GM12878 (cell line): Measurements from ENCODE around the gene WHRN. TPM values are rescaled to one million over a fixed set of nuclear protein-coding genes. Genes with fewer than 3 reads are reported as not detected.
A peak's percentile ranks its signal among the peaks of the same experiment; 100 is the strongest.

Experiments
- ATAC-seq: fragments of 200-7000 bp; cut with Tn5 transposase; 3 replicates; pipeline ENCODE4 v1.9.1; 2020; ENCODE audit warnings: mild to moderate bottlenecking, moderate library complexity
- BruUV-seq: library from RNA; stranded (reverse); fragments of 400-500 nt; replicated peaks from 2 replicates; lab custom pipeline; 2021; lab: Mats Ljungman, UMichigan
- CTCF ChIA-PET: fragments of 300-600 bp; sonication (Branson Sonifier 250); formaldehyde crosslinking; extraction: SDS; loops from one replicate; lab custom pipeline; 2021; ENCODE audit warnings: inconsistent platforms; lab: Yijun Ruan, JAX
- POLR2A ChIA-PET: fragments of 350-600 bp; formaldehyde crosslinking; extraction: SDS; loops from one replicate; lab custom pipeline; 2021; ENCODE audit warnings: inconsistent platforms; lab: Charles Lee
- RAD21 ChIA-PET: fragments of 300-600 bp; sonication (Branson Sonifier 250); formaldehyde crosslinking; loops from one replicate; lab custom pipeline; 2023; ENCODE audit warnings: antibody characterized with exemption; ENCODE audit not compliant: unreplicated experiment; lab: Charles Lee
- SMC1A ChIA-PET: fragments of 300-600 bp; sonication (Branson Sonifier 250); formaldehyde crosslinking; loops from one replicate; lab custom pipeline; 2023; ENCODE audit not compliant: unreplicated experiment, uncharacterized antibody; lab: Charles Lee
- DNase-seq: peaks from one replicate; pipeline ENCODE4 v3.0.0-alpha.2; 2011; ENCODE audit warnings: low read depth, low spot score
- FAIRE-seq: peaks from 3 replicates; lab custom pipeline; 2011; peaks lifted over from hg19 to GRCh38; lab: Jason Lieb, UNC
- H2AFZ ChIP-seq: 2 replicates; pipeline ENCODE4 v1.6.0; 2011; ENCODE audit warnings: low read depth, low read length, control low read depth; ENCODE audit not compliant: control insufficient read depth
- H3K27ac ChIP-seq: 2 replicates; pipeline ENCODE4 v1.5.1; 2011; ENCODE audit warnings: control low read depth; ENCODE audit not compliant: control insufficient read depth, insufficient read depth
- H3K27me3 ChIP-seq, 2 experiments: replicated peaks in 1 of 2; 2 replicates each; pipeline versions ENCODE4 v1.6.0 to v1.6.1; 2011; ENCODE audit warnings: low read length in 1 of 2; ENCODE audit not compliant: control insufficient read depth in 2 of 2, insufficient read depth in 2 of 2
- H3K36me3 ChIP-seq, 2 experiments: 2 replicates each; pipeline ENCODE4 v1.5.1; 2011; ENCODE audit warnings: low read length in 1 of 2; ENCODE audit not compliant: control insufficient read depth in 2 of 2, insufficient read depth in 2 of 2
- H3K4me1 ChIP-seq: 2 replicates; pipeline ENCODE4 v1.6.1; 2011; ENCODE audit warnings: mild to moderate bottlenecking, low read length, moderate library complexity, mixed read lengths; ENCODE audit not compliant: control insufficient read depth, insufficient read depth
- H3K4me2 ChIP-seq: 2 replicates; pipeline ENCODE4 v1.6.0; 2011; ENCODE audit warnings: control low read depth; ENCODE audit not compliant: control insufficient read depth, insufficient read depth
- H3K4me3 ChIP-seq: fragments of 200-600 bp; sonication (generic); 2 replicates; pipeline ENCODE4 v1.5.1; 2016
- H3K79me2 ChIP-seq: 2 replicates; pipeline ENCODE4 v1.6.0; 2011; ENCODE audit warnings: low read length; ENCODE audit not compliant: control insufficient read depth, insufficient read depth
- H3K9ac ChIP-seq: 2 replicates; pipeline ENCODE4 v1.8.0; 2011; ENCODE audit warnings: low read length, control low read depth, mixed read lengths; ENCODE audit not compliant: control insufficient read depth, insufficient read depth
- H3K9me3 ChIP-seq: replicated peaks from 3 replicates; pipeline ENCODE4 v1.5.1; 2011; ENCODE audit warnings: mild to moderate bottlenecking, low read length; ENCODE audit not compliant: control insufficient read depth, insufficient read depth
- H4K20me1 ChIP-seq: 2 replicates; pipeline ENCODE4 v1.6.0; 2011; ENCODE audit not compliant: control insufficient read depth, insufficient read depth
- CHD4 ChIP-seq: fragments of 200-600 bp; sonication (generic); IDR thresholded peaks from 2 replicates; pipeline ENCODE4 v1.6.1; 2016; ENCODE audit warnings: mild to moderate bottlenecking
- DPF2 ChIP-seq: fragments of 450-650 bp; IDR thresholded peaks from 2 replicates; pipeline ENCODE4 v1.6.1; 2017; ENCODE audit warnings: mild to moderate bottlenecking
- FOS ChIP-seq: IDR thresholded peaks from 3 replicates; pipeline ENCODE4 v1.6.1; 2011; ENCODE audit warnings: borderline replicate concordance; ENCODE audit not compliant: insufficient read length; ENCODE audit errors: extremely low read depth
- GABPA ChIP-seq: IDR thresholded peaks from 2 replicates; pipeline ENCODE4 v1.6.1; 2014; ENCODE audit warnings: antibody characterized with exemption, low read depth, mild to moderate bottlenecking, inconsistent platforms
- JUNB ChIP-seq: IDR thresholded peaks from 2 replicates; pipeline ENCODE4 v1.6.1; 2016; ENCODE audit warnings: antibody characterized with exemption, mild to moderate bottlenecking
- MEF2B ChIP-seq: fragments of 450-650 bp; IDR thresholded peaks from 2 replicates; pipeline ENCODE4 v1.6.1; 2018; ENCODE audit warnings: mild to moderate bottlenecking, moderate library complexity; ENCODE audit not compliant: partially characterized antibody, poor library complexity, severe bottlenecking
- MYB ChIP-seq: fragments of 150-350 bp; IDR thresholded peaks from 2 replicates; pipeline ENCODE4 v1.6.1; 2014; ENCODE audit warnings: mild to moderate bottlenecking, low read depth, low read length, borderline replicate concordance
- PKNOX1 ChIP-seq: fragments of 450-650 bp; IDR thresholded peaks from 2 replicates; pipeline ENCODE4 v1.6.1; 2016; ENCODE audit warnings: mild to moderate bottlenecking
- PRDM15 ChIP-seq: fragments of 450-650 bp; formaldehyde crosslinking; IDR thresholded peaks from 2 replicates; pipeline ENCODE4 v1.4.0; 2020; ENCODE audit warnings: mild to moderate bottlenecking, moderate library complexity
- RAD21 ChIP-seq: IDR thresholded peaks from 2 replicates; pipeline ENCODE4 v1.6.1; 2011; ENCODE audit warnings: mild to moderate bottlenecking, low read depth, low read length, moderate library complexity; ENCODE audit not compliant: insufficient read depth
- RAD51 ChIP-seq: fragments of 450-650 bp; IDR thresholded peaks from 2 replicates; pipeline ENCODE4 v1.6.1; 2016; ENCODE audit warnings: moderate library complexity, mild to moderate bottlenecking, inconsistent platforms
- SMARCA5 ChIP-seq: fragments of 450-650 bp; IDR thresholded peaks from 2 replicates; pipeline ENCODE4 v1.6.1; 2017; ENCODE audit warnings: mild to moderate bottlenecking
- SMC3 ChIP-seq: IDR thresholded peaks from 2 replicates; pipeline ENCODE4 v1.6.1; 2011; ENCODE audit warnings: low read length, improper control_type of control experiment, borderline replicate concordance
- YY1 ChIP-seq: IDR thresholded peaks from 2 replicates; pipeline ENCODE4 v1.6.1; 2011; ENCODE audit warnings: low read depth, mild to moderate bottlenecking, low read length
- ZBTB40 ChIP-seq: fragments of 450-650 bp; IDR thresholded peaks from 2 replicates; pipeline ENCODE4 v1.6.1; 2016; ENCODE audit warnings: mild to moderate bottlenecking, moderate library complexity, borderline replicate concordance
- ZNF207 ChIP-seq: fragments of 450-650 bp; IDR thresholded peaks from 2 replicates; pipeline ENCODE4 v1.6.1; 2014; ENCODE audit warnings: antibody characterized with exemption, mild to moderate bottlenecking, borderline replicate concordance
- WGBS: methylation state at CpG from one replicate; pipeline ENCODE4 v1.1.6; 2016; ENCODE audit warnings: low lambda C conversion rate; ENCODE audit not compliant: insufficient replicate concordance, insufficient coverage; ENCODE audit errors: missing lambda C conversion rate; 5-methylcytosine and 5-hydroxymethylcytosine counted together
- in situ Hi-C: fragments of 300-500 bp; cut with MboI; formaldehyde crosslinking; loops from 9 replicates; pipeline ENCODE4 v1.14.3; 2018; ENCODE audit warnings: mixed read lengths
- intact Hi-C: fragments of 100-400 bp; cut with micrococcal nuclease; formaldehyde crosslinking; loops from one replicate; pipeline ENCODE4 v1.14.2; 2022; ENCODE audit not compliant: unreplicated experiment
- polyA plus RNA-seq, 11 experiments: library from polyadenylated mRNA; depleted of rRNA in 4 of 11; unstranded in 6 of 11; stranded (reverse) in 5 of 11; fragments of >200 nt; fragmentation: Nextera tagmentation in 4 of 11; fragmentation: Illumina TruSeq in 1 of 11; extraction: Ambion mirVana in 4 of 11; extraction: Trizol in 1 of 11; gene quantifications; 1 replicate in 1 of 11; 2 replicates in 10 of 11; pipeline versions ENCODE4 v1.2.1 to v1.2.3, GENCODE V29; 2011 to 2016; ENCODE audit warnings: inconsistent platforms in 2 of 11, missing spikeins in 2 of 11, low read depth in 1 of 11
- total RNA-seq, 4 experiments: library from RNA; depleted of rRNA in 3 of 4; stranded (reverse); fragments of >200 nt in 3 of 4; fragmentation: Illumina TruSeq in 1 of 4; extraction: Trizol in 1 of 4; gene quantifications; 2 replicates each; pipeline versions ENCODE4 v1.2.1 to v1.2.3, GENCODE V29; 2013 to 2021

WHRN gene
- total and polyA plus RNA-seq, 10 of the 15 experiments (the other 5 are each of a cell fraction or from before 2014, with no cell fraction given), result 0.04 to 18.2 (median 0.68) TPM; not detected in 1

- no peak for FAIRE-seq
- Histone ChIP-seq H4K20me1 (no peaks in the 10 kb centered on the region), H2AFZ (no peak overlapping the region), H3K36me3 (peaks cover 43 to 46% of the 10 kb centered on the region in 2 experiments), H3K4me3 (peak overlapping the region; percentile 1; the same call in 1 of the 2 replicates), H3K9me3 (no peaks in the 10 kb centered on the region), H3K4me2 (peak overlapping the region; percentile 86), H3K9ac (0 out of 2 replicates have a peak overlapping the region, but pooled peaks have one; percentile 1), H3K4me1 (peaks cover 73% of the 10 kb centered on the region), H3K27ac (peak overlapping the region; percentile 78), H3K79me2 (peaks cover 34% of the 10 kb centered on the region), H3K27me3 (no peaks in the 10 kb centered on the region)
- intact Hi-C loops, result loop anchor here (2.0 kb wide), 1 partner anchor 17 kb away; no protein-coding TSS in a partner anchor
- in situ Hi-C loops, result no loop called here
- 25% methylated on average over 6 of the region's 6 CpGs for WGBS
- no TSS peak for BruUV-seq
- CTCF ChIA-PET, result interaction anchor here (0.6 to 7.4 kb wide), 6 partner anchors 20 to 40 kb away, joined by 3 to 108 read pairs (median 4); partner anchors contain the start of gene AKNA
- ATAC-seq, result 0 out of 3 replicates have a peak, but pooled peaks have one; percentile 2
- RAD21 ChIA-PET, result interaction anchor here (1.0 to 12.9 kb wide), 7 partner anchors 14 to 286 kb away, joined by 3 to 251 read pairs (median 3); partner anchors contain the start of gene AKNA
- POLR2A ChIA-PET, result interaction anchor here (0.5 to 13.2 kb wide), 7 partner anchors 11 to 328 kb away, joined by 3 to 312 read pairs (median 4); partner anchors contain the start of gene AKNA
- no peak for DNase-seq
- SMC1A ChIA-PET, result interaction anchor here (0.8 to 13.9 kb wide), 8 partner anchors 12 to 30 kb away, joined by 3 to 327 read pairs (median 4); partner anchors contain the start of gene AKNA
- TF ChIP-seq RAD51 (no peak), YY1 (no peak), CHD4 (no peak), JUNB (no peak), RAD21 (no peak), MYB (no peak), SMC3 (no peak), ZNF207 (no peak), PRDM15 (no peak), DPF2 (no peak), MEF2B (no peak), SMARCA5 (no peak), GABPA (no peak), FOS (no peak), ZBTB40 (no peak), PKNOX1 (no peak)
Measured at GRCh38 chr9:114367366-114367765, 137.9 kb downstream of the WHRN start.
